Naive thymus-derived CD4-positive, alpha-beta T cell (primary cell): ENCODE results near the gene MYO1H. TPM values are rescaled to one million over a fixed set of nuclear protein-coding genes. Genes with fewer than 3 reads are reported as not detected.

Experiments
- ATAC-seq: fragments of 150-1000 bp; cut with Tn5 transposase; 2 replicates; pipeline ENCODE4 v1.10.0; 2021; ENCODE audit warnings: mild to moderate bottlenecking, moderate library complexity
- CTCF ChIA-PET: fragments of 350-600 bp; sonication (Branson Sonifier 250); formaldehyde crosslinking; loops from one replicate; lab custom pipeline; 2021; ENCODE audit warnings: antibody characterized with exemption; lab: Charles Lee
- POLR2A ChIA-PET: fragments of 350-600 bp; sonication (Branson Sonifier 250); formaldehyde crosslinking; loops from one replicate; lab custom pipeline; 2021; ENCODE audit warnings: antibody characterized with exemption, inconsistent platforms; lab: Charles Lee
- DNase-seq, 9 donors: peaks; one replicate each; pipeline versions ENCODE4 v3.0.0 to v3.0.0-alpha.2; 2020 to 2022; ENCODE audit warnings: mixed read lengths in 1 of 9
- H3K27ac ChIP-seq: one replicate; pipeline ENCODE4 v1.7.0; 2013; ENCODE audit warnings: mild to moderate bottlenecking, low read depth, low read length, moderate library complexity
- H3K27me3 ChIP-seq, 2 donors: one replicate each; pipeline ENCODE4 v1.7.0; 2013; ENCODE audit warnings: low read length in 2 of 2, mild to moderate bottlenecking in 2 of 2, moderate library complexity in 2 of 2; ENCODE audit not compliant: control insufficient read depth in 2 of 2, insufficient read depth in 2 of 2
- H3K36me3 ChIP-seq, 3 experiments: 1 replicate in 2 of 3; 2 replicates in 1 of 3; pipeline ENCODE4 v1.7.0; 2013; ENCODE audit warnings: low read length in 3 of 3, mild to moderate bottlenecking in 3 of 3, moderate library complexity in 1 of 3; ENCODE audit not compliant: insufficient read depth in 3 of 3, control insufficient read depth in 2 of 3
- H3K4me1 ChIP-seq, 2 donors: one replicate each; pipeline ENCODE4 v1.7.0; 2013; ENCODE audit warnings: low read length in 2 of 2, mild to moderate bottlenecking in 2 of 2, moderate library complexity in 1 of 2; ENCODE audit not compliant: control insufficient read depth in 2 of 2, insufficient read depth in 2 of 2
- H3K4me3 ChIP-seq: 2 replicates; pipeline ENCODE4 v1.7.0; 2013; ENCODE audit warnings: mild to moderate bottlenecking, low read length
- H3K9me3 ChIP-seq, 3 experiments: 1 replicate in 2 of 3; 2 replicates in 1 of 3; pipeline ENCODE4 v1.7.0; 2013; ENCODE audit warnings: low read length in 3 of 3; ENCODE audit not compliant: control insufficient read depth in 2 of 3
- H3K27ac Mint-ChIP-seq, 9 donors: one replicate each; pipeline ENCODE4 v1.8.0; 2020 to 2022; ENCODE audit warnings: mixed read lengths in 9 of 9, mild to moderate bottlenecking in 8 of 9, moderate library complexity in 5 of 9, inconsistent platforms in 2 of 9
- H3K27me3 Mint-ChIP-seq, 5 donors: one replicate each; pipeline ENCODE4 v1.8.0; 2021 to 2022; ENCODE audit warnings: mixed read lengths in 5 of 5, mild to moderate bottlenecking in 1 of 5
- H3K36me3 Mint-ChIP-seq, 5 donors: one replicate each; pipeline ENCODE4 v1.8.0; 2020 to 2022; ENCODE audit warnings: mixed read lengths in 5 of 5, mild to moderate bottlenecking in 3 of 5, inconsistent platforms in 1 of 5
- H3K4me1 Mint-ChIP-seq, 7 donors: one replicate each; pipeline ENCODE4 v1.8.0; 2020 to 2022; ENCODE audit warnings: mixed read lengths in 7 of 7, mild to moderate bottlenecking in 3 of 7, inconsistent platforms in 1 of 7
- H3K4me3 Mint-ChIP-seq, 10 donors: one replicate each; pipeline ENCODE4 v1.8.0; 2020 to 2022; ENCODE audit warnings: mild to moderate bottlenecking in 10 of 10, mixed read lengths in 10 of 10, moderate library complexity in 6 of 10, inconsistent platforms in 2 of 10
- H3K9me3 Mint-ChIP-seq, 11 donors: one replicate each; pipeline ENCODE4 v1.8.0; 2020 to 2022; ENCODE audit warnings: mixed read lengths in 11 of 11, mild to moderate bottlenecking in 4 of 11, inconsistent platforms in 1 of 11, moderate library complexity in 1 of 11
- intact Hi-C, 2 donors: fragments of 100-400 bp; cut with micrococcal nuclease; formaldehyde crosslinking; loops; one replicate each; pipeline ENCODE4 v1.15.1; 2023
- polyA plus RNA-seq, 2 donors: library from polyadenylated mRNA; unstranded; fragments of 300-500 nt; fragmentation: Illumina TruSeq; gene quantifications; one replicate each; pipeline ENCODE4 v1.2.3, GENCODE V29; 2021
- total RNA-seq, 6 experiments: library from RNA in 5 of 6; stranded (reverse) in 5 of 6; gene quantifications; 1 replicate in 5 of 6; 2 replicates in 1 of 6; pipeline ENCODE4 v1.2.3 and lab custom pipeline; 2021 to 2026

MYO1H gene
- total and polyA plus RNA-seq, 7 experiments from 2014 or later: 0.49 TPM; not detected in 6

DNA sequence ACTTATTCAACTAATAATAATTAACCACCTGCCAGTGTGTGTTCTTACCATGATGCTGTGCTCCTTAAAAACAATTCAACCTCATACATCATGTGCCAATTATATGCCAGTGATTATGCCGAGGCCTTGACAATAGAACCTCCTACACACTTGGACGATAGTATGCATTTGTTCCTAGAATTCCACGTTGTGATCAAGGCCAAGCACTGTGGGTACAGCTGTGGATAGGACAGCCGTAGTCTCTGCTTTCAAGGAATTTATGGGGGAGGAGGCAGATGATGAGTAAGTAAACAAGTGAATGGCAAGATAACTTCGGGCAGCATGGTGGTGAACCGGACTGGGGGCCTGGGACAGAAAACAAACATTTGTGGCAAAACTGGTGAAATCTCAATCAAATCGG is 18.0 kb upstream of the MYO1H start:
- H3K27me3 Mint-ChIP-seq: peaks cover 2 to 27% (median 6%) of the 10 kb centered on the region in 5 donors
- H3K4me1 Mint-ChIP-seq: no peaks in the 10 kb centered on the region

DNA sequence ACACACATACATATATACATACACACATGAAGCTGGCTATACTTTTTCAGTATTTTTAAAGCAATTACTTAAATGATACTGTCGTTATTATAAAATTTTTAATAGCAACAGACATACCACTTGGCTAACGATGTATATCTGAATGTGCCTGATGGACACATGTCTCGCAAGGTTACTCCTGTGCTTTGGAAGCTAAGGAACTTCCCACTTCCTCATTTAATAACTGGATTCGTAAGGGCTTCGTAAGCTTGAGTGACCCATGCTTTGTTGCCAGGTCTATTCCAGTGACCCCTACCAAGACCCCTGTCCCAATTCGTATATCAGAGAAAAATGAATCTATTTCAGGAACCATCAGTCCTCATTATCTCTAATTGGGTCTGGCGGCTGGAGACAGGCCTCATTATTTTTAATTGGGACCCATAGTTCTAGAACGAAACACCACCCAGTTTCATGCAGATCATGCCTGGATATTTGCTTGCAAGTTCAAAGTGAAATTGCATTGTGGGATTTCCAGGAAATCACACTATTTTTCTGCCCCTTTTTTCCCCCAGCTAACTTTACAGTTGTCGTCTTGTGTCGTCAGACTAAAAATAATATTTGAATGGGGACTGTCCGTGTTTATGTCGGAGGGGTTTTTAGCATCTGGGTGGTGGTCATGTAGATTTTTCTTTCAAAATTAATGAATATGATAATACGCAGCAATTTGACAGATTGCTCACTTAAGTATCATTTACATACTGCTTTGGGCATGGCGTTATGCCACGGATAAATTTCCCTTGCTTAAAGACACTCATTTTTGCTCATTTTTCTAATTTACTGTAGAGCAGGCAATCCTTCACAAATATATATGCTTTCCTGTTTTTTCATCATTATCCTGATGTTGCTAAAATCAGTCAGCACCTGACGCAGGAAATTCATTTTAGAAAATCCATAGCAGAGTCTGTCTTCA is 17.1 kb upstream of the MYO1H start:
- Histone ChIP-seq H3K4me1 (no peaks in the 10 kb centered on the region), H3K9me3 (no peaks in the 10 kb centered on the region), H3K4me3 (no peak overlapping the region), H3K36me3 (no peaks in the 10 kb centered on the region), H3K27me3 (no peaks in the 10 kb centered on the region), H3K27ac (no peak overlapping the region)
- Mint-ChIP-seq H3K36me3 (no peaks in the 10 kb centered on the region), H3K27ac (no peak overlapping the region), H3K4me1 (no peaks in the 10 kb centered on the region), H3K27me3 (peaks cover 5 to 26% (median 11%) of the 10 kb centered on the region in 5 donors), H3K9me3 (peaks cover 0 to 2% (median 0%) of the 10 kb centered on the region in 11 donors), H3K4me3 (no peak overlapping the region)
- CTCF ChIA-PET: no interaction called here
- ATAC-seq (no peak), DNase-seq (no peak)
- intact Hi-C loops: no loop called here
- POLR2A ChIA-PET: no interaction called here

More for the DNA sequence above, 18.0 kb upstream of the MYO1H start:
- Histone ChIP-seq H3K36me3 (no peaks in the 10 kb centered on the region), H3K9me3 (no peaks in the 10 kb centered on the region), H3K27me3 (no peaks in the 10 kb centered on the region), H3K4me3 (no peak overlapping the region), H3K27ac (no peak overlapping the region), H3K4me1 (no peaks in the 10 kb centered on the region)
- Mint-ChIP-seq H3K4me3 (no peak overlapping the region), H3K36me3 (no peaks in the 10 kb centered on the region), H3K27ac (no peak overlapping the region), H3K9me3 (no peaks in the 10 kb centered on the region)
- DNase-seq: no peak
- intact Hi-C loops: no loop called here
- no peak for ATAC-seq
- POLR2A ChIA-PET: no interaction called here
- CTCF ChIA-PET: no interaction called here

DNA sequence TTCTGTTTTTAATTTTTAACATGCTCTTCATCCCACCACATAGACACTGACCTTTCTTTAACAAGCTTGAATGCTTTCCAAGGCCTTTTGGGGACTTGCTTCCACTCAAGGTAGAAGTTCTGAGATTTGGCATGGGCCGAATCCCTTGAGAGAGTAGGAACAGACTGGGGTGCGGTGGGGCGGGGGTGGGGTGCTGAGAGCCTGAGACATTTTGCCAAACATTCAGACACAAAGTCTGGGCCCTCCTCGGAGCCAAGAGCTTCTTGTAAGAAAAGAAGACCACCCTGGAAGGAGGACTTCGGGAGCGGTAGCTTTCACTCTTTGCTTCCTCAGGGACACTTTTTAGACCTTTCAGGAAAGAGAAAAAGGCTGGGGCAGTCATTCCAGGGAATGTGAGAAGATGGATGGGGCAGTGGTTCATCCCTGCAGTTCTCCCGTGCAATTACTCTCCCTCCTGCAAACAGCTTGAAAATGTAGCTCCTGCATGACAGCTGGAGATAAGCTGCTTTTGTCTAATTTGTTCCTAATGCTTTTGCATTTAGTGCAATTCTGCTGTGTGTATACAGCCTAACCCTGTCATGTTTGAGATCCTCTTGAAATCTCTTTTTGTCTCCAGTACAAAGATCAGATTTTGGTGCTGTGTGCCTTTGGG is 16.3 kb upstream of the MYO1H start:
- Histone ChIP-seq H3K4me1 (no peaks in the 10 kb centered on the region), H3K4me3 (no peak overlapping the region), H3K27ac (no peak overlapping the region), H3K36me3 (no peaks in the 10 kb centered on the region), H3K27me3 (no peaks in the 10 kb centered on the region), H3K9me3 (no peaks in the 10 kb centered on the region)
- Mint-ChIP-seq H3K9me3 (peaks cover 0 to 2% (median 0%) of the 10 kb centered on the region in 11 donors), H3K27ac (no peak overlapping the region), H3K4me1 (no peaks in the 10 kb centered on the region), H3K4me3 (no peak overlapping the region), H3K36me3 (no peaks in the 10 kb centered on the region), H3K27me3 (peaks cover 6 to 24% (median 14%) of the 10 kb centered on the region in 5 donors)
- ATAC-seq (no peak), DNase-seq (no peak)
- POLR2A ChIA-PET: no interaction called here
- intact Hi-C loops: no loop called here
- CTCF ChIA-PET: no interaction called here

- ChIA-PET POLR2A (no interaction called here), CTCF (no interaction called here)
- Mint-ChIP-seq H3K4me1 (no peaks in the 10 kb centered on the region), H3K9me3 (peaks cover 0 to 5% (median 0%) of the 10 kb centered on the region in 11 donors), H3K4me3 (no peak overlapping the region), H3K36me3 (no peaks in the 10 kb centered on the region), H3K27ac (no peak overlapping the region), H3K27me3 (peaks cover 6 to 26% (median 20%) of the 10 kb centered on the region in 5 donors)
- no peak for ATAC-seq
- Histone ChIP-seq H3K4me3 (no peak overlapping the region), H3K27me3 (no peaks in the 10 kb centered on the region), H3K27ac (no peak overlapping the region), H3K36me3 (no peaks in the 10 kb centered on the region), H3K4me1 (no peaks in the 10 kb centered on the region), H3K9me3 (no peaks in the 10 kb centered on the region)
- intact Hi-C loops: no loop called here
- DNase-seq: no peak
Measured at GRCh38 chr12:109334887-109335286, 12.8 kb upstream of the MYO1H start.

GRCh38 chr12:109336593-109336992 is 11.1 kb upstream of the MYO1H start:
- Histone ChIP-seq H3K27ac (no peak overlapping the region), H3K27me3 (no peaks in the 10 kb centered on the region), H3K4me1 (no peaks in the 10 kb centered on the region), H3K36me3 (no peaks in the 10 kb centered on the region), H3K4me3 (no peak overlapping the region), H3K9me3 (no peaks in the 10 kb centered on the region)
- H3K4me1 Mint-ChIP-seq: no peaks in the 10 kb centered on the region
- peaks cover 12 to 31% (median 24%) of the 10 kb centered on the region in 5 donors for H3K27me3 Mint-ChIP-seq
- no peak overlapping the region for H3K27ac Mint-ChIP-seq
- CTCF ChIA-PET: no interaction called here
- peaks cover 0 to 5% (median 0%) of the 10 kb centered on the region in 11 donors for H3K9me3 Mint-ChIP-seq
- no peak for DNase-seq
- intact Hi-C loops: no loop called here
- ATAC-seq: no peak
- H3K36me3 Mint-ChIP-seq: no peaks in the 10 kb centered on the region
- POLR2A ChIA-PET: no interaction called here
- H3K4me3 Mint-ChIP-seq: no peak overlapping the region

DNA sequence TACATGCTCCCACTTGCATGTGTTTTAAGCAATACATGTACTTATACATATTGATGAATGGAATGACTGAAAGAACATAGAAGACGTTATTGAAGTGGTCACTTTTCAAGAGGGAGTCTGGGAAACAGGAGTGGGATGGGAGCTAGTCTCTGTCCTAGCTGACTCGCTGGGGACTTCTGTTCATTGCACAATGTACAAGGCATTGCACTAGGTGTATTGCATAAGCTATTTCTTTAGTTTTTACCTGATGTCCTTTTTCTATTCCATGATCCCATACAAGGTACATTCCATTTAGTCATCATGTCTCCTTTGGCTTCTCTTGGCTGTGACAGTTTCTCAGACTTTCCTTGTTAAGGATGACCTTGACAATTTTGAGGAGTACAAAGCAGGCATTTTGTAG is 4.0 kb upstream of the MYO1H start:
- H3K9me3 ChIP-seq: no peaks in the 10 kb centered on the region
- intact Hi-C loops: no loop called here
- POLR2A ChIA-PET: no interaction called here
- no peak overlapping the region for H3K4me3 Mint-ChIP-seq
- H3K27ac ChIP-seq: no peak overlapping the region
- peaks cover 0 to 3% of the 10 kb centered on the region in 2 donors for H3K27me3 ChIP-seq
- H3K4me1 ChIP-seq: no peaks in the 10 kb centered on the region
- peaks cover 16 to 38% (median 18%) of the 10 kb centered on the region in 5 donors for H3K27me3 Mint-ChIP-seq
- H3K27ac Mint-ChIP-seq: no peak overlapping the region
- no peaks in the 10 kb centered on the region for H3K36me3 Mint-ChIP-seq
- H3K4me3 ChIP-seq: no peak overlapping the region
- no peak for ATAC-seq
- no peaks in the 10 kb centered on the region for H3K36me3 ChIP-seq
- no peak for DNase-seq
- CTCF ChIA-PET: no interaction called here
- H3K9me3 Mint-ChIP-seq: peaks cover 0 to 7% (median 0%) of the 10 kb centered on the region in 11 donors
- H3K4me1 Mint-ChIP-seq: no peaks in the 10 kb centered on the region
